Ishikawa (cell line): Measurements from ENCODE around the gene IGDCC3.

Experiments used
- CEBPB ChIP-seq: IDR thresholded peaks from 2 replicates; pipeline ENCODE4 v1.6.1; 2012
- CREB1 ChIP-seq: IDR thresholded peaks from 2 replicates; pipeline ENCODE4 v1.6.1; 2012; ENCODE audit warnings: low read depth
- EP300 ChIP-seq: IDR thresholded peaks from 2 replicates; pipeline ENCODE4 v1.6.1; 2012; ENCODE audit warnings: borderline replicate concordance
- FOXM1 ChIP-seq: IDR thresholded peaks from 2 replicates; pipeline ENCODE4 v1.6.1; 2012; ENCODE audit warnings: low read depth, borderline replicate concordance
- RAD21 ChIP-seq: IDR thresholded peaks from 2 replicates; pipeline ENCODE4 v1.6.1; 2012; ENCODE audit warnings: low read depth
- TAF1 ChIP-seq: IDR thresholded peaks from 2 replicates; pipeline ENCODE4 v1.6.1; 2012; ENCODE audit warnings: low read depth, mild to moderate bottlenecking
- YY1 ChIP-seq: IDR thresholded peaks from 2 replicates; pipeline ENCODE4 v1.6.1; 2012; ENCODE audit warnings: low read depth
- TF ChIP-seq, protein P1 (sequence below): IDR thresholded peaks from 2 replicates; pipeline ENCODE4 v1.6.1; 2012

DNA sequence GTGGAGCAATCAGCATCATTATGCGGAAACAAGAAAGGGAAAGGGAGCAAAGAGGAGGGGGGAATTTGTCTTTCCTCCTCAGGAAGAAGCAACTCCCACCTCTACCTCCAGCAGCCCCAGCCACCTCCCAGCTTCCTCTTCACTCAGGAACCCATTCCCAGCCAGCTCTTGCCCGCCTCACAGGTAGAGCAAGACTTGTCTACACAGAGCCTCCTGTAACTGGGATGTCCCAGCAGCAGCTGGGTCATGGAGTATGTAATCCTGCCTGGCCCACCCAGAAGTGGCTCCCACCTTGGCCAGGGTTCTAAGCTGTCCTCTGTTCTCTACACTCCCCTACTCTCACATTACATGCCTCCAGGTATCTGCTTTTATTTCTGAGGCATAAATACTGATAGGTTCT, 14.0 kb downstream of the IGDCC3 start:
- TF ChIP-seq RAD21 (no peak), YY1 (no peak), FOXM1 (no peak), EP300 (no peak), CEBPB (no peak), CREB1 (no peak), TAF1 (no peak)
- TF ChIP-seq, protein P1, sequence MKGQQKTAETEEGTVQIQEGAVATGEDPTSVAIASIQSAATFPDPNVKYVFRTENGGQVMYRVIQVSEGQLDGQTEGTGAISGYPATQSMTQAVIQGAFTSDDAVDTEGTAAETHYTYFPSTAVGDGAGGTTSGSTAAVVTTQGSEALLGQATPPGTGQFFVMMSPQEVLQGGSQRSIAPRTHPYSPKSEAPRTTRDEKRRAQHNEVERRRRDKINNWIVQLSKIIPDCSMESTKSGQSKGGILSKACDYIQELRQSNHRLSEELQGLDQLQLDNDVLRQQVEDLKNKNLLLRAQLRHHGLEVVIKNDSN: no peak
